Glutamatergic neuron (in vitro differentiated cells): ENCODE results near the gene AGAP1. TPM values are rescaled to one million over a fixed set of nuclear protein-coding genes. Genes with fewer than 3 reads are reported as not detected.

ENCODE experiments used
- DNase-seq: peaks from one replicate; pipeline ENCODE4 v3.0.0; 2022
- H3K27ac Mint-ChIP-seq: one replicate; pipeline ENCODE4 v1.8.0; 2020; ENCODE audit warnings: mild to moderate bottlenecking, mixed read lengths, inconsistent platforms; ENCODE audit not compliant: unreplicated experiment
- H3K27me3 Mint-ChIP-seq: one replicate; pipeline ENCODE4 v1.8.0; 2020; ENCODE audit warnings: mild to moderate bottlenecking, moderate library complexity, mixed read lengths, inconsistent platforms; ENCODE audit not compliant: unreplicated experiment
- H3K36me3 Mint-ChIP-seq: one replicate; pipeline ENCODE4 v1.8.0; 2020; ENCODE audit warnings: mild to moderate bottlenecking, mixed read lengths, inconsistent platforms; ENCODE audit not compliant: unreplicated experiment
- H3K4me1 Mint-ChIP-seq: one replicate; pipeline ENCODE4 v1.8.0; 2020; ENCODE audit warnings: mild to moderate bottlenecking, low read depth, mixed read lengths, inconsistent platforms; ENCODE audit not compliant: unreplicated experiment
- H3K4me3 Mint-ChIP-seq: one replicate; pipeline ENCODE4 v1.8.0; 2020; ENCODE audit warnings: mild to moderate bottlenecking, mixed read lengths, inconsistent platforms; ENCODE audit not compliant: unreplicated experiment
- H3K9me3 Mint-ChIP-seq: one replicate; pipeline ENCODE4 v1.8.0; 2020; ENCODE audit warnings: mild to moderate bottlenecking, moderate library complexity, mixed read lengths, inconsistent platforms; ENCODE audit not compliant: unreplicated experiment
- CTCF ChIP-seq: fragments of 200-600 bp; sonication (generic); IDR thresholded peaks from one replicate; pipeline ENCODE4 v1.5.0; 2021; ENCODE audit not compliant: partially characterized antibody, unreplicated experiment
- total RNA-seq: library from RNA; stranded (reverse); fragmentation: NEBNext Ultra II Directional; extraction: Animal tissue kit (Norgen Biotek cat#: 25700); gene quantifications from one replicate; pipeline ENCODE4 v1.2.1, GENCODE V29; 2021; ENCODE audit not compliant: unreplicated experiment

Gene AGAP1
- total RNA-seq, 1 donor from 2014 or later: 153 TPM

GRCh38 chr2:235954888-235955480 is 461.1 kb downstream of the AGAP1 start:
- DNase-seq: no peak
- H3K9me3 Mint-ChIP-seq: peaks cover 3% of the 10 kb centered on the region

GRCh38 chr2:235955664-235956063 is 461.8 kb downstream of the AGAP1 start:
- Mint-ChIP-seq H3K27me3 (peaks cover 2% of the 10 kb centered on the region), H3K9me3 (peaks cover 3% of the 10 kb centered on the region), H3K4me1 (peaks cover 26% of the 10 kb centered on the region), H3K4me3 (no peak overlapping the region), H3K36me3 (no peaks in the 10 kb centered on the region), H3K27ac (no peak overlapping the region)
- no peak for DNase-seq
- TF ChIP-seq CTCF: no peak

More at GRCh38 chr2:235954888-235955480, 461.1 kb downstream of the AGAP1 start:
- Mint-ChIP-seq H3K27ac (no peak overlapping the region), H3K27me3 (peaks cover 2% of the 10 kb centered on the region), H3K36me3 (no peaks in the 10 kb centered on the region), H3K4me3 (no peak overlapping the region), H3K4me1 (peaks cover 28% of the 10 kb centered on the region)
- TF ChIP-seq CTCF: no peak

GRCh38 chr2:235956281-235956970 is 462.6 kb downstream of the AGAP1 start:
- Mint-ChIP-seq H3K36me3 (no peaks in the 10 kb centered on the region), H3K4me1 (peaks cover 21% of the 10 kb centered on the region), H3K4me3 (no peak overlapping the region), H3K27me3 (peaks cover 4% of the 10 kb centered on the region), H3K27ac (no peak overlapping the region), H3K9me3 (peaks cover 5% of the 10 kb centered on the region)
- TF ChIP-seq CTCF: no peak
- no peak for DNase-seq

GRCh38 chr2:235957251-235957650 is 463.4 kb downstream of the AGAP1 start:
- H3K4me1 Mint-ChIP-seq: peaks cover 16% of the 10 kb centered on the region
- H3K27me3 Mint-ChIP-seq: peaks cover 9% of the 10 kb centered on the region
- H3K9me3 Mint-ChIP-seq: peaks cover 13% of the 10 kb centered on the region
- DNase-seq: no peak
- no peaks in the 10 kb centered on the region for H3K36me3 Mint-ChIP-seq
- no peak overlapping the region for H3K27ac Mint-ChIP-seq
- no peak overlapping the region for H3K4me3 Mint-ChIP-seq
- TF ChIP-seq CTCF: no peak
